GM12864 (cell line): ENCODE measurements around the gene DOK6.
"Not testable (repeated sequence)": the region's sequence is repeated elsewhere in the genome, so short reads cannot be mapped to it uniquely, and the experiment has no call there.

Experiments used
- DNase-seq: peaks from one replicate; pipeline ENCODE4 v3.0.0-alpha.2; 2011; ENCODE audit warnings: low read depth
- H3K4me3 ChIP-seq: 2 replicates; pipeline ENCODE4 v1.5.1; 2011; ENCODE audit warnings: mild to moderate bottlenecking, low read depth, low read length, control low read depth
- CTCF ChIP-seq: IDR thresholded peaks from 2 replicates; pipeline ENCODE4 v1.5.1; 2011; ENCODE audit warnings: low read depth, mild to moderate bottlenecking, moderate library complexity, low read length, control low read depth, inconsistent platforms; ENCODE audit errors: missing control alignments

Gene DOK6

GRCh38 chr18:69808399-69808798 is 407.7 kb downstream of the DOK6 start:
- DNase-seq: no peak
- H3K4me3 ChIP-seq: no peak overlapping the region
- TF ChIP-seq CTCF: no peak

GRCh38 chr18:69813559-69813958 is 412.9 kb downstream of the DOK6 start:
- H3K4me3 ChIP-seq: no peak overlapping the region
- no peak for DNase-seq
- TF ChIP-seq CTCF: no peak

GRCh38 chr18:69814861-69815385 is 414.2 kb downstream of the DOK6 start:
- no peak for TF ChIP-seq CTCF
- no peak overlapping the region for H3K4me3 ChIP-seq
- DNase-seq: no peak

GRCh38 chr18:69817335-69817940 is 416.8 kb downstream of the DOK6 start:
- DNase-seq: no peak
- no peak overlapping the region for H3K4me3 ChIP-seq
- no peak for TF ChIP-seq CTCF

- no peak for TF ChIP-seq CTCF
- no peak for DNase-seq
- no peak overlapping the region for H3K4me3 ChIP-seq
These were observed 418.8 kb downstream of the DOK6 start for GRCh38 chr18:69819460-69819859.

- TF ChIP-seq CTCF: no peak
- DNase-seq: no peak
- no peak overlapping the region for H3K4me3 ChIP-seq
These were observed 419.9 kb downstream of the DOK6 start for GRCh38 chr18:69820538-69820937.

GRCh38 chr18:69830189-69830588 is 429.5 kb downstream of the DOK6 start:
- no peak for TF ChIP-seq CTCF
- no peak for DNase-seq
- no peak overlapping the region for H3K4me3 ChIP-seq

GRCh38 chr18:69834980-69835379 is 434.3 kb downstream of the DOK6 start:
- DNase-seq, H3K4me3 ChIP-seq: not testable (repeated sequence)
